GM19372 (cell line): ENCODE measurements around the gene THADA.
"Not testable (repeated sequence)": the region's sequence is repeated elsewhere in the genome, so short reads cannot be mapped to it uniquely, and the experiment has no call there.

ENCODE experiments used
- ATAC-seq: cut with Tn5 transposase; IDR thresholded peaks from one replicate; pipeline ENCODE4 v1.9.1; 2021; ENCODE audit warnings: mild to moderate bottlenecking, low read depth, moderate library complexity; ENCODE audit not compliant: unreplicated experiment

Gene THADA

GRCh38 chr2:43309935-43310334 lies 285.9 kb downstream of the THADA start:
- no peak for ATAC-seq

GRCh38 chr2:43307973-43308372 lies 287.9 kb downstream of the THADA start:
- ATAC-seq: no peak

DNA sequence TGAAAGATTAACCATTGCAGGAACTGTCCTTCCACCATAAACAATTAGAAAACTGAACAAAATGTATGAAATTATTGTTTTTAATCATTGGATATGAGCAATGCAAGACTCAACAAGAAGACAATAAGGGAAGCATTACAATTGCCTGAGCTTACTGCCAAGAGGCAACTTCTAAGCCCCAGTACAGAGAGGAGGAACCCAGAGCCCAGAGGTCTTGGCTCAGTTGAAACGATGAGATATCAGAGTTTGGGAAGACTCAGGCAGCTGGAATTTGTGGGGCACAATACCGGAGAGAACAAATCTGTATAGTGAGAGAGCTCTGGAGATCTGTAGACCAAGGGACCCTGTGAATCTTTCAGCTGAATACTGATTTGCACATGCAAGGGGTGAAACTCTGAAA lies 288.8 kb downstream of the THADA start:
- no peak for ATAC-seq

DNA sequence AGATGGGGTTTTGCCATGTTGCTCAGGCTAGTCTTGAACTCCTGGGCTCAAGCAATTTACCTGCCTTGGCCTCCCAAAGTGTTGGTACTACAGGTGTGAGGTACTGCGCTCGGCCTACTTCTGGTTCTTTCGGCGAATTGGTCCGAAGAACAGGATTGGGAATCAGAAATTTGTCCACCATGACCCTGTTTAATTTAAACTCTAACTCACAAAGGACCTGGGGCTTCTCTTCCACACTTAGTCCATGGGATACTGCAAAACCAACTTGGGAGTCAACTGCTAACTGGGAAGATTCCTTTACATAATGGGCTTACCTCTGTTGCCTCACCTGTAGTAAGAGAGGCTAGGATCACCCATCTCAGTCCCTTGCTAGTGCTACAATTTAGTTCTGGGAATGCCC lies 289.6 kb downstream of the THADA start:
- ATAC-seq: no peak

- no peak for ATAC-seq
Observed at GRCh38 chr2:43305517-43305916, 290.3 kb downstream of the THADA start.

GRCh38 chr2:43305012-43305411 lies 290.8 kb downstream of the THADA start:
- ATAC-seq: no peak

DNA sequence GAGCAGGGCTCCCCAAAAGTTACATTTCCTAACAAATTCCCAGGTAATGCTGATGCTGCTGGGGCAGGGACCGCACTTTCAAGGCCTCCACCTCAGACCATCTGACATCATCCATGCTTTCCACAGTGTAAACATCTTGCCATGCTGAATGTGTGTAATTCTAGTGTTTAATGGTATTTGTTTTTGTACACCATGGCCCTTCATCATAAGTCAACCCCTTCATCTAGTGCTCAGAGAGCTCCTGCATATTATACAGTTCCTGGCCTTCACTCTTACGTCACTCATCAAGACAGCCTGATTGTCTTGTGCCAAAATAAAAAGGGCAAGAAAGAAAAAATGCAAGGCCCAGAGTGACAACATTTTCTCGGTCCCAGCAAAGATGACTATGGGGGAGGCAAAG lies 291.9 kb downstream of the THADA start:
- ATAC-seq: no peak

DNA sequence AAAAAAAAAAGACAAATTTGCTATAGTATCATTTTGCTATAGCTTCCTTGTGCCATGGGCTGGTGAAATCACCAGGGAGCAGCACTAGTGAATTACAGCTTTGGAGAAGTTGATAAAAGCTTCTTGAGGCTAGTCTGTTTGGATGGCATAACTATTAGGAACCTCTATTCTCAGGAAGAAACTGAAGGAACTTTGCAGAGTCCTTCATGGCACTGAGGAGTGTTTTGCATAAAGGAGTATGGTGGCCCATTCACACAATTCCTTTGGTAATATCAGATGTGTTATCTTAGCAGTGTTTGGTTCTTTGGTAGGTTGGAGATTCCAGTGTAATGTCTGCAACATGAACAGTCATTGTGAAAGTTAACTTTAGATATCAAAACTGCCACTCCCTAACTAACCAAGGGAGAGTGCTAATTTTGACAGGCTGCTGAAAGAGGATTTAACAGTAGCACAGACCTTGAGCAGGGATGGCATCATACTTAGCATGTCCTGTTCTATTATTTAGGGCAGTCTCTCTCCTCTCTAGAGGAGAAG lies 292.8 kb downstream of the THADA start:
- ATAC-seq: no peak

- no peak for ATAC-seq
Observed at GRCh38 chr2:43302182-43302960, 293.5 kb downstream of the THADA start.

- ATAC-seq: no peak
Observed at GRCh38 chr2:43300781-43301583, 294.9 kb downstream of the THADA start.

DNA sequence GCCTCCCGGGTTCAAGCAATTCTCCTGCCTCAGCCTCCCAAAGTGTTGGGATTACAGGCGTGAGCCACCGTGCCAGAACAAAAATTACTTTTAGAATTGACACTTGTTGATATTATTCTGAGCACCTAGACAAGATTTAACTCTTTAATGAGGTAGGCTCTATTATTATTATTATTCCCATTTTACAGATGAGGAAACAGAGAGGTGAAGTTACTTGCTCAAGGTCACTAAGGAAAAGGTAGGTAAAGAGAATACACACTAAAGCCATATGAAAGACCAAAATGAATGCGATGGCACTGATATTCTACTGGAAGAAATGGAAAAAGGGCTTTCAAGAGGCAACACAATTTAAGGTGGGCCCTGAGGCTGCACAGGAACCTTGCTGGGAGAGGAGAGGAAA lies 295.6 kb downstream of the THADA start:
- no peak for ATAC-seq

DNA sequence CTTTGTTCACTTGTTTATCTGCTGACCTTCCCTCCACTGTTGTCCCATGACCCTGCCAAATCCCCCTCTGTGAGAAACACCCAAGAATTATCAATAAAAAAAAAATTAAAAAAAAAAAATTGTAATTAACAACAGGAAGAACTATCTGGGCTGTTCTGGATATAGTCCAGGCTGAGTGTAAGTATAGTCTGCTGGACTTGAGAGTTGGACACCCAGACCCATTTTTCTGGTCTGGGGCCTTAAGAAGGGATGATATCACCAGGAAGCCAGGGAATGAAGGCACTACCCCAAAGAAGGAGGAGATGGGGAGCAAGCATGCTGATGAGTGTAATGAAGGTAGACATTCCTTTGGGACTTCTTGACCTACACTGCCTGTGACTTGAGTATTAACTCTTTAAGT lies 297.3 kb downstream of the THADA start:
- ATAC-seq: no peak

DNA sequence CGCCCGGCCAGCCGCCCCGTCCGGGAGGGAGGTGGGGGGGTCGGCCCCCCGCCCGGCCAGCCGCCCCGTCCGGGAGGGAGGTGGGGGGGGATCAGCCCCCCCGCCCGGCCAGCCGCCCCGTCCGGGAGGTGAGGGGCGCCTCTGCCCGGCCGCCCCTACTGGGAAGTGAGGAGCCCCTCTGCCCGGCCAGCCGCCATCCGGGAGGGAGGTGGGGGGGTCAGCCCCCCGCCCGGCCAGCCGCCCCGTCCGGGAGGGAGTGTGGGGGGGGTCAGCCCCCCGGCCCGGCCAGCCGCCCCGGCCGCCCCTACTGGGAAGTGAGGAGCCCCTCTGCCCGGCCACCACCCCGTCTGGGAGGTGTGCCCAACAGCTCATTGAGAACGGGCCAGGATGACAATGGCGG lies 298.1 kb downstream of the THADA start:
- not testable (repeated sequence) for ATAC-seq

GRCh38 chr2:43294973-43295603 lies 300.8 kb downstream of the THADA start:
- no peak for ATAC-seq

DNA sequence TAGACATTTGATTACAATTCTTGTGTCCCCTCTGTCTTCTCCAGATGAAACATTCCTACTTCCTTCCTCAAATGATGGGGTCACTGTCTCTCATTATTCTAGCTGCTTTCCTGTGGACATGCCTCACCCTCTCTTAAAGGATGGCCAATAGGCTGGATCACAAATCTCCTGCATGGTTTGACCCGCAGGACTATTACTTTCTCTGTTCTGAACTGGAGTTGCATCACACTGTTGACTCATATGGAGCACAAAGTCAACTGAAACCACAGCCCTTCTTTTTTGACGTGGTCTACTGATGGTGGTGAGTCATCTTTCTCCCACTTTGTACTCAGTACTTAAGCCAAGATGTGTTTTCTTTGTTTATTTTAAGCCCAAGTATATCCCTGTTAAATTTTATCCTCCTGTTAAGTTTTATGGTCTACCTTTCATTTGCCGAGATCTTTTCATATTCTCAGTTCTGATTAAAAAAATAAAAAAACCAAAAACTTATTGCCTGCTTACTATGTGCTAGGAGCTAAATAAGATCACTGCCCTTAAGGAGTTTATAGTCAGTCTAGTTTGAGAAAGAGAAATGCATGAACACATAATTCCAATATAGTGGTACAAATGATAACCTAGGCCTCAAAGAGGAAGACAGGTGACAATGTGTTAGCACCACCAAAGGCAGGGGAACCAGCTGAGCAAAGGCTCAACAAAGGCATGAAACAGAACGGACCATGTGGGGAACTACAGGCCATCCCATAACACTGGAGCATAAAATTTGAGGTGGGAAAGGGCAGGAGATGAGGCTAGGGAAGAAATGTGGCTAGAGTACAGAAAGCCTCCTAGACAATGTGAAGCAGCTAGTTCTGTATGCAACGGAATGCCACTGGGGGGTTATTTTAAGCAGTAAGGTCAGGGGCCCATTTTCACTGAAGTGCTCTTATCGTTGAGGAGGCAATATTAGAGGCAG lies 301.8 kb downstream of the THADA start:
- peak; percentile 97 for ATAC-seq

DNA sequence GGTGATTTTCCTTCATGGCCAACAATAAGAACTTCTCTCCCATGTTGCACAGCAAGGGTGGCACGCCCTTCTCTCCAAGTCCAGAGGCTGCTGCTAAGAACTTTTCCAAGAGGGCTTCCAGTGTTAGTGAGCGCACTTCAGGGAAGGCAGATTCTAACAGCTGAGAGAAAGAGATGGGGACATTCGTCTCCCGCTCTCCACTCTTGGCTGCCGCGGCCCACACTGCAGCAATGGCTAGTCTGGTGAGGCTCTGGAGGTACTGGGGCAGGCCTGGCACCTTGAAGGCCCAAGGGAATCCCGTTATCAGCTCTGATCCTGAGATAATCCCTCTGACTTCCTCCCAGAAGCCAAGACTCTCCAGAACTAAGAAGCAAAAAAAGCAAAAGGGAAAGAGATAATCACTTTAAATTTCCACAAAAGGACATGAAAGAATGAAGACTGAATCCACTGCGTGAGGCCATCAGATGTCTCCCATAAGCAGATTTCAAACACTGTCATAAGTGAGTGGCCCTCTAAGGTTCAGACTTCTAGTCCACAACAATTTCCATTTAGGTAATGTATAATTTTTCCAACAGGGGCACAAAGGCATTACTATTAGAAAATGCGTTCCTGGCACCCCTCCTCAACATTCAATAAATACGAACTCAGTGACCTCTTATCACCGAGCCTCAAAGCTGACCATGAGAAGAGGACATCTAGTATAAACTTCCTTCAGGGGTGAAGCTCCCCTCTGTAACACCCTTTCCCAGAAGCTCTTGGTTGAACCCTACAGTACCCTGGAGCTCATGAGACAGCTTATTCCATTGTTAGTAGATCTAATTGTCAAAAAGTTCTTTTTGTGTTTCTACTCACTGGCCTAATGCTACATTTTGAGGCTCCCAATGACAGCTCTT lies 302.7 kb downstream of the THADA start:
- no peak for ATAC-seq

- no peak for ATAC-seq
Observed at GRCh38 chr2:43292297-43292696, 303.5 kb downstream of the THADA start.

DNA sequence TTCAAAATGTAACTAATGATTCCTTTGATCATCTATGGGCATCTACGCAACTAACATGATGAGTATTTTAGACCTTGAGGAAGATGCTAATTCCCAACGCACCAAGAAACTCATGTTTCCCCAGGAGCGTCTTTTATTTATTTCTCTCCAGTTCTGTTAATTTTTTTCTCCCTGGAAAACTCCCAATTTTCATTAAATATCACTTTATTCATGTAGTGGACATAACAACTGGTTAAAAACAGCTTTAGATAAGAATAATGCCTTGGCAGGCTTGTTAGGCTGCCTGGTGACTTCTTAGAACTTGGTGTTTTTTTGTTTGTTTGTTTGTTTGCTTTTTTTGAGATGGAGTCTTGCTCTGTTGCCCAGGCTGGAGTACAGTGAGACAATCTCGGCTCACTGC lies 306.5 kb downstream of the THADA start:
- ATAC-seq: no peak
